Activated CD4-positive, alpha-beta T cell treated with anti-CD3 and anti-CD28 coated beads for 48 hours (primary cell): ENCODE measurements around the gene SLCO4C1.

Experiments used
- DNase-seq: peaks from one replicate; pipeline ENCODE4 v3.0.0-alpha.2; 2020

SLCO4C1 gene

DNA sequence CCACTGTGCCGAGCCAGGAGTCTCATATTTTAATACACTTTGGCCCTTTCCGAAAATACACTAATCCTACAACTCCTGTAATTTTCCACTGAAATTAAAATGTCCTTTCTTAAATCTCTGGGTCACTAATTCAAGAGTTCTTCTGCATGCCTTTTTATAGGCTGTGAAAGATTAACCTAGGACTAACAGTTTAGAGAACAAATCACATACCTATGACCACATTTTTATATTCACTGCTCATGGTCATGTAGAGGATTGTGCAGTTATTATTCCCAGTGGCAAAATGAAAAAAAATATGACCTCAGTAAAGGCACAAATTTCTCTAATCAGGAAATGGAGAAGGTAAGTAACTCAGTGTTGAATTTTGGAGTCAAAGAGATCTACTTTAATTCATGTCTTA lies 33.4 kb downstream of the SLCO4C1 start:
- no peak for DNase-seq

DNA sequence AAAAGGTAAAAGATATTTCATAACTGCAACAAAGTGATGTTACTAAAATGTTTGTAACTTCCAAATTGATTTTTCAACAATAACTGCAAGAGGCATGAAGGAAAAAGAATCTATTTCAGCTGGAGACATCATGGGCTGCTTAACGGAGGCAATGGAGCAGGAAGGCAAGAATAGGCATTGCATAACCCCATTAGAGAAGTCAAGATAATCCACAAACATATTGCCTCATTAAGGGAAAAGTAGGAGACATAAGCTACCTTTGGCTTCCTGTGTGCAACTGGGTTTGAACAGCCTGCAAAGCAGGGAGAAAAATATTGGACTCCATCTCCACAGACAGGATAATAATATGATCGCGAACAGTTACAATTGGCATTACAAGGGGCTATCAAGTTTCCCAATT lies 46.7 kb downstream of the SLCO4C1 start:
- DNase-seq = no peak

DNA sequence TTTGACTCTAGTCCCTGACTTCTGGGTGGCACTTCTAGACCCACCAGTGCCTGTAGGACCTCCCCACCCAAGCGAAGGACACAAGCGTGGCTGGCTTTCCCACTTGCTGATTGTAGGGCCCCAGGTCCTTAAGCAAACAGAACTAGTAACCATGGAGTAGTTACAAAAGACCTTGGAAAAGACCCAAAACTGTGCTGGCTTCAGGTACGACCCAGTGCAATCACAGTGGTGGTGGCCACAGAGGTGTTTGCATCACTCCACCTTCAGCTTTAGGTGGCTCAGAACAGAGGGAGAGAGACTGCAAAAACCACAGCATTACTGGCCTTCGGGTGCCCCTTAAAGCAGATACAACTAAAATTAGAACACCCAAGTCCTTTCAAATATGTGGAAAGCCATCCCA lies 52.9 kb downstream of the SLCO4C1 start:
- no peak for DNase-seq

DNA sequence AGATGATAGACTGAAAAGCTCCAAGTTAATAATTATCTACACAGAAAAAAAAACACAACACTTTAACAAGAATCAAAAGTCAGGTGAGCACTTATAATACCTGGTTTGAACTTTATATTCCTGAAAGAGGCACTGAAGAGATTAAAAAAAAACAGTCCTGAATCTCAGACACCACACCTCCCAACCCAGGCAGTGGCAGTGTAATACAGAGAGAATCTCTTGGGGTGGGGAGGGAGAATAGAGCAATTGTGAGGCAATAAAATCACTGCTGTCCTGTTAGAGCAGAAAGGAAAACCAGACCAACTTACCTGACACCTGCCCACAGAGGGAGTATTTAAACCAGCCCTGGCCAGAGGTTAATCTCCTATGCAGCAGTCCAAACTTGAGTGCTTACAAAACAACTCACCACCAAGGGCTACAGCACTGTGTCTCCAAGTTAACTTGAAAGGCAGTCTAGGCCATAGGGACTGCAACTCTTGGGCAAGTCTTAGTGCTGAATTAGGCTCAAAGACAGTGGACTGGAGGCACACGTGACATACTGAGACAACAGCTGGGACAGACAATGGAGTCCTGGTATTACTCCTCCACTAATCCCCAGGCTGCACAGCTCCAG lies 54.2 kb downstream of the SLCO4C1 start:
- DNase-seq = no peak

DNA sequence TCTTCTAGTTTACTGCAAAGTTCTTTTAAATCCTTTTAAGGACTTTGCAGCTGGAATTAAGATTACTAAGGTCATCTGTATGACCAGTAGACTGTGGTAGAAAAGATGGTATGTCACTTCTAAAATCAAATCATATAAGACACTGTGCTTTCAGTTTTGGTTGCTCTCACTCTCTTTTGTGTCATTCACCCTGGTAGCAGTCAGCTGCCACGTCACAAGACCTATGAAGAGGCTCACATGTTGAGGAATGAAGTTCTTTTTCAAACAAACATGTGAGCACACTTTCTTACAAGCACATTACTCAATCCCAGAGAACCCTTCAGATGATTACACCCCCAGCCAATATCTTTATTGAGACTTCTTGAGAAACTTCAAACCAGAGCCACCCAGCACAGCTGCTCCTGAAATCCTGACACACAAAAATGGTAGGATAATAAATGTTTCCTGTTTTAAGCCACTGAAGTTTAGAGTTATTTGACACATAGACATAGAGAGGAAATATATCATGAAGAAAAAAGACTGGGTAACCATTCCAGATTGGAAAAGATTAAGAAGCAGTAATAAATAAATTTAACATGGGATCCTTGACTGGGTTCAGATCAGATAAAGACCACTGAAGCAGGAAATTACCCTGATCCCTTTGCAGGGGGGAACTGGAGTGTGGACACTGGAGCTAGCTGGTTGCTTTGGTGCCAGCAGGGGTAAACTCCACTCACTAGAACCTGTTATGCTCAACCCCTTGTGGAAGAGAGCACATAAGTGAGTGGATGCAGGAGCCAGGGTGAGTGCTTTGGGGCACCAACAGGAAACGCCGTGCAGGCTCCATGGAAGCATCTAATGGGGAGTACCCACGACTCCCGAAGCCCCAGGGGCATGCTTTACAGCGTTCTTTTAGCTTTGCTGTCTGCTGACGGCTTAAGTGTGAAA lies 64.1 kb downstream of the SLCO4C1 start:
- no peak for DNase-seq

DNA sequence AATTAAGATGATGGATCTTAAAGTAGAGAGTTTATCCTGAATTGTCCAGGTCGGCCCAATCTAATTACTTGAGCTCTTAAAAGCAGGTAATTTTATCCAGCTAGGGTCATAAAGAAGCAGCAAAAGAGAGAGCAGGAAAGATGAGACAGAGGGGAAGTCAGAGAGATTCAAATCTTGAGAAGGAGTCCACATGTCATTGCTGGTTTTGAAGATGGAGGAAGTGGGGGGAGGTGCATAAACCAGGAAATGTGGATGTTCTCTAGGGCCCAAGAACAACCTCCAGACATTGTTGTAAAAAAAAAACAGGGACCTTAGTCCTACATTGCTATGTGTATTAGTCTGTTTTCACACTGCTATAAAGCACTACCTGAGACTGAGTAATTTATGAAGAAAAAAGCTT lies 66.4 kb downstream of the SLCO4C1 start:
- no peak for DNase-seq

DNA sequence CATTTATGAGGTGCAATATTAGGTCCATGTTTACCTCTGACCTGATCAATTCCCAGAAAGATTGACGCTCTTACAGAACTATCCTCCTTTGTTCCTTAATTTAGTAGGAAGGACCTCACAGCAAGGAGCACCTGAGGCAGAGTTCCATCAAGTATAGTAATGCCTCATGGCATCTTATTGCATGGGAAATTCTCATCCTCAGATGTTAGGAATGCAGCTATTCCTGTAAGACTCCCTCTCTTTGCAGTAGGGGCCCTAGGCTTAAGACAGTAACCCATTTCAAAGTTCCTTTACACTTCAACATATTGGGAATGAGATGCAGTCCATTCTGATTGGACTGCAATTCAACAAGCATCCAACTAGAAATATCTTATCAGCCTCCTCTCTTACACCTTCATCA lies 69.8 kb downstream of the SLCO4C1 start:
- no peak for DNase-seq

DNA sequence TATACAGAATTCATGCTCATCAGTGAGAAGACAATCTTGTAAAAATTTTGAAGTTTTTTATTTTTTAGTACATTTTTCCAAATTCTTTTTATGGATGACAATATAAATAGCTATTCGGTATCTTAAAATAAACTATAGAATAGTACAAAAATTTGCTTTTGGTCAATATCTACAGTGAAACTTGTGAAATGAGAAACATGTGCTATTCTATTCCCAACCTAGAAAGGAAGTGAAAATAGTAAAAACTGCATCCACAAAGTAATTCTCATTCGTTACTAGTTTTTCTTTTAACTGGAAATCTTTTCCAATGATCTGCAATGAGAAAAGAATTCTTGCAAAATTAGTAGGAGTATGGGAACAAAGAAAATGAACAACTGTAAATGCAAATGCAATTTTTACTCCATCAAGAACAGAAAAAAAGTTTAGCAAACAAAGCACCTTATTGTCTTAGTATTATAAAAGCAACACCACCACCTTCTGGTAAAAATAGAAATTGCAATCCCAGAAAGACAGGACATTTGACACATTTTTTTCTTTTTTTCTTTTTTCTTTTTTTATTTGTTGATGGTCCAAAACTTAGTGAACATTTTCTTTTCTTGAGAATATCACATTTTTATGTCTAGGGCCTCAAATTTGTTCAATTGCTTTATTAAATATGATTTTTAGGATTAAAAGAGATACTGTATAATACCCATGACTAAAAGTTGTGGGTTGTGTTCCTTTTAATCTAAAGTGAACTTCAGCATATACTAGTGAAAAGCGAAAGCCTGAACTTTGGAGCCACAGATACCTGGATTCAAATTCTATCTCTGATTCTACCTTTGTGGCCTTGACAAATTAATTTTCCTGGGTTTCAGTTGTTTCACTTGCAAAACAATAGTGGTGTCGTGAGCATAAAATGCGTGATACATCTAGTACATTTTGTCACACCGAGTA lies 72.3 kb downstream of the SLCO4C1 start:
- DNase-seq = no peak

DNA sequence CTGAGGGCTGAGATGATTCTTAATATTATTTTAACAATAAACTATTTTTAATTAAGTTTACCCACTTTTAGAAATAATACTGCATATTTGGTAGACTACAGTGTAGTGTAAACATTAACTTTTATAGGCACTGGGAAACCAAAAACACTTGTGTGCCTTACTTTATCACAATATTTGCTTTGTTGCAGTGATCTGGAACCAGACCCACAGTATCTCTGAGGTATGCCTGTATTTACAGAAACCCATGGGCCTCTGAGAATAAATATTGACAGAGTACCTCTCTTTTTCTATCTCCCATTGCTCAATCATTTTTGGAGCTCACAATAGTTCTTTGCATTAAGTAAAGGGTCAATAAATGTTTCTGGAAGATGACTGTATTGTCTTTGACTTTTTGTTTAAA lies 73.3 kb downstream of the SLCO4C1 start:
- DNase-seq = no peak

DNA sequence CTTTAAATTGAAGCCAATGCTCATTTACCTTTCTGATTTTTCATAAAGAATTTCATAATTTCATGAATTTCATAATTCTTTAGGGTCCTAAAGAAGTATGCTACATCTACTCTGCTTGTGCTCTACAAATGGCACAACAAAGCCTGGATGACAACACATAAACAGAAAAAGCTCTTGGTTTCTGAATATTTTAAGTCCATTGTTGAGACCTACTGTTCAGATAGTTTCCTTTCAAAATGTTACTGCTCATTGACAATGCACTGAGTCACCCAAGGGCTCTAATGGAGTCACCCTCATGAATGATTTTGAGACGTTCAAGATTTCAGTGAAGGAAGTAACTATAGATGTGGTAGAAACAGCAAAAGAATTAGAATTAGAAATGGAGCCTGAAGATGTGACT lies 74.1 kb downstream of the SLCO4C1 start:
- no peak for DNase-seq

DNA sequence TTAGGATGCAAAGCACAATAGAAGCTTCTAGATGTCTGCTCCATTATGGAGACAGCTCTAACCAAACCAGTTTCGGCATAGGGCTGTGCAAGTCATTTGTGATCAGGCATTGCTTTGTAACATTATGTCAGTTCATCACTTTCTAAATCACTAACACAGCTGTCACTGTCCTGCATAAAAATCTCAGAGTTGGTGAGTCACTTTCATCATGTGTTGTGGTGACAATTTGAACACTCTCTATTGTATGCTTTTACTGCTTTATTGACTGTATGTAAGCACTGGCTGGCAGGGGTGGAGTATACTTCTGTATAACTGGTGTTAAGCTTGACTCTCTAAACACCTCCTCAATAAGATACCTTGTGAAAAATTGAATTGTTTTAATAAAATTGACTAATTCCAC lies 77.9 kb downstream of the SLCO4C1 start:
- no peak for DNase-seq

DNA sequence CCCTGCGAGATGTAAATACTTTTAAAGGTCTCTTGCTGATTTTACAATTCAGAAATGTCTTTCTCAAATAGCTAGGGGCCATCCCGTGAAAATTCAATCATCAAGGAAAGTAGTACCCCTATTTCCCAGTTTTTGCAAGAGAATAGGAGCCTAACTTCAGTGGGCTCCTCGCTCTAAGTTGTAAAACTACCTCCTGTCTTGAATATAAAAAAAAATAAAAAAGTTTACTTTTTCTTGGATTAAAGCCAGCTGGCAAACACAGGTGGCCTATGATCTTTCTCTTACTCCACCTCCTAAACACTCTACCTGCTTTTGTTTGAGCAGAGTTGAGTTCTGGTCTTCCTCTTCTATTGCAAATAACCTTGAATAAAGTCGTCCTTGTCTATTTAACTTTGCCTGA lies 79.4 kb downstream of the SLCO4C1 start:
- no peak for DNase-seq

DNA sequence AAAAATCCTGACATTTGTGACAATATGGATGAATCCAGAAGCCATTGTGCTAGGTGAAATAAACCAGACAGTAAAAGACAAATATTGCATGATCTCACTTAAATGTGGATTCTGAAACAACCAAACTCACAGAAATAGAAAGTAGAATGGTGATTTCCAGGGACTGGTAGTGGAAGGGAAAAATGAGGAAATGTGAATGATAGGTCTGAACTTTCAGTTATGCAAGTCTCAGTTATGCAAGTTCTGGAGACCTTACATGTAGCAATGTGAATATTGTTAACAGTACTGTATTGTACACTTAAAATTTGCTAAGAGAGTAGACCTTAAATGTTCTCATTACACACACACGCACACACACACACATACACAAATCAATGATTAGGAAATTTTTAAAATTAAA lies 84.9 kb downstream of the SLCO4C1 start:
- DNase-seq = no peak

DNA sequence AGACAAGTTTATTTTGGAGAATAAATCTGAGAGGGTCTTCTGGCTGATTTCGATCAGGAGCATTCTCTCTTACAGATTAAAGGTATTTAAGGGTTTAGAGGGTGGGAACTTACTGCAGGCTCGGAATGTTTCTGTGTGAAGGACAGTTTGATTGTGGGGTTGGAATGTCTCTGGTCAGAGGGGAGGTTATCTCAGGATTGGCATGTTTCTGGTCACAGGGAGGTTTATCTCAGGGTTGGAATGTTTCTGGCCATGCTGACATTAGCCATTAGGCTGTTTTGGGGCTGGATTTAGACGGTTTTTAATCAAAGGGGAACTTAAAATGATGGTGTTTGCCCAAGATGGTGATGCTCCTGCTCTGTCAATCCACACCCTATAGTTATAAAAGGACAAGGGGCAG lies 95.2 kb downstream of the SLCO4C1 start:
- DNase-seq = no peak

DNA sequence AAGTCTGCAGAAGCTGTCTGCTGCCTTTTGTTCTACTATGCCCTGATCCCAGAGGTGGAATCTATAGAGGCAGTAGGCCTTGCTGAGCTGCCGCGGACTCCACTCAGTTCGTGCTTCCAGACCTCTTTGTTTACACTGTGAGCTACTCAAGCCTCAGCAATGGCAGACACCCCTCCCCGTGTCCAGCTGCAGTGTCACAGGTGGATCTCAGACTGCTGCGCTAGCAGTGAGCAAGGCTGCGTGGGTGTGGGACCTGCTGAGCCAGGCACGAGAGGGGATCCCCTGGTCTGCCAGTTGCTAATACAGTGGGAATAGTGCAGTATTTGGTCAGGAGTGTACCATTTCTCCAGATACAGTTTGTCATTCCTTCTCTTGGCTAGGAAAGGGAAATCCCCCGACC lies 99.6 kb downstream of the SLCO4C1 start:
- no peak for DNase-seq
